Immature natural killer cell (primary cell): ENCODE results near the gene ZNF664. TPM values are rescaled to one million over a fixed set of nuclear protein-coding genes. Genes with fewer than 3 reads are reported as not detected.
A peak's percentile ranks its signal among the peaks of the same experiment; 100 is the strongest.

ENCODE experiments used
- DNase-seq, 3 donors: peaks; one replicate each; pipeline ENCODE4 v3.0.0; 2022; ENCODE audit warnings: mixed read lengths in 1 of 3
- H3K27ac Mint-ChIP-seq, 6 donors: one replicate each; pipeline ENCODE4 v1.8.0; 2020; ENCODE audit warnings: mixed read lengths in 6 of 6, mild to moderate bottlenecking in 5 of 6, inconsistent platforms in 4 of 6, moderate library complexity in 3 of 6
- H3K27me3 Mint-ChIP-seq, 3 donors: one replicate each; pipeline ENCODE4 v1.8.0; 2020 to 2021; ENCODE audit warnings: low read depth in 3 of 3, mild to moderate bottlenecking in 3 of 3, mixed read lengths in 3 of 3, moderate library complexity in 3 of 3, inconsistent platforms in 1 of 3
- H3K36me3 Mint-ChIP-seq, 3 donors: one replicate each; pipeline ENCODE4 v1.8.0; 2020; ENCODE audit warnings: mixed read lengths in 3 of 3, inconsistent platforms in 2 of 3, mild to moderate bottlenecking in 2 of 3
- H3K4me1 Mint-ChIP-seq, 2 donors: one replicate each; pipeline ENCODE4 v1.8.0; 2020; ENCODE audit warnings: inconsistent platforms in 2 of 2, mild to moderate bottlenecking in 2 of 2, mixed read lengths in 2 of 2, moderate library complexity in 1 of 2
- H3K4me3 Mint-ChIP-seq, 5 donors: one replicate each; pipeline ENCODE4 v1.8.0; 2020; ENCODE audit warnings: mild to moderate bottlenecking in 5 of 5, mixed read lengths in 5 of 5, inconsistent platforms in 3 of 5, moderate library complexity in 3 of 5
- H3K9me3 Mint-ChIP-seq, 6 donors: one replicate each; pipeline ENCODE4 v1.8.0; 2020; ENCODE audit warnings: mild to moderate bottlenecking in 6 of 6, mixed read lengths in 6 of 6, inconsistent platforms in 4 of 6, moderate library complexity in 3 of 6
- polyA plus RNA-seq, 3 donors: library from polyadenylated mRNA; unstranded; fragments of 300-500 nt; fragmentation: Illumina TruSeq; gene quantifications; one replicate each; pipeline ENCODE4 v1.2.3, GENCODE V29; 2021

Gene ZNF664
- polyA plus RNA-seq, 3 donors from 2014 or later = 2.1 to 12.9 (median 8.2) TPM

- Mint-ChIP-seq H3K36me3 (no peaks in the 10 kb centered on the region), H3K9me3 (no peaks in the 10 kb centered on the region), H3K27ac (no peak overlapping the region), H3K27me3 (no peaks in the 10 kb centered on the region), H3K4me1 (no peaks in the 10 kb centered on the region), H3K4me3 (no peak overlapping the region)
- DNase-seq = no peak
These were observed 47.5 kb downstream of the ZNF664 start for GRCh38 chr12:124020514-124020949.

- no peak for DNase-seq
- Mint-ChIP-seq H3K36me3 (no peaks in the 10 kb centered on the region), H3K9me3 (no peaks in the 10 kb centered on the region), H3K27ac (no peak overlapping the region), H3K4me1 (no peaks in the 10 kb centered on the region), H3K27me3 (no peaks in the 10 kb centered on the region), H3K4me3 (no peak overlapping the region)
These were observed 48.0 kb downstream of the ZNF664 start for GRCh38 chr12:124021007-124021406.

GRCh38 chr12:124022161-124022560, 49.1 kb downstream of the ZNF664 start:
- no peaks in the 10 kb centered on the region for H3K4me1 Mint-ChIP-seq
- H3K36me3 Mint-ChIP-seq = peaks cover 0 to 1% (median 0%) of the 10 kb centered on the region in 3 donors
- no peak for DNase-seq
- no peaks in the 10 kb centered on the region for H3K27me3 Mint-ChIP-seq
- H3K4me3 Mint-ChIP-seq = no peak overlapping the region
- H3K27ac Mint-ChIP-seq = no peak overlapping the region
- no peaks in the 10 kb centered on the region for H3K9me3 Mint-ChIP-seq

- no peak for DNase-seq
- Mint-ChIP-seq H3K4me3 (no peak overlapping the region), H3K9me3 (no peaks in the 10 kb centered on the region), H3K27me3 (peaks cover 0 to 2% (median 0%) of the 10 kb centered on the region in 3 donors), H3K27ac (no peak overlapping the region), H3K4me1 (no peaks in the 10 kb centered on the region), H3K36me3 (peaks cover 0 to 4% (median 4%) of the 10 kb centered on the region in 3 donors)
These were observed 51.3 kb downstream of the ZNF664 start for GRCh38 chr12:124024263-124024678.

- Mint-ChIP-seq H3K36me3 (peaks cover 0 to 4% (median 4%) of the 10 kb centered on the region in 3 donors), H3K27me3 (peaks cover 0 to 2% (median 0%) of the 10 kb centered on the region in 3 donors), H3K4me1 (no peaks in the 10 kb centered on the region), H3K4me3 (no peak overlapping the region), H3K27ac (peak overlapping the region in 1 of 6 donors; percentile 50), H3K9me3 (no peaks in the 10 kb centered on the region)
- no peak for DNase-seq
These were observed 51.8 kb downstream of the ZNF664 start for GRCh38 chr12:124024776-124025175.

- H3K36me3 Mint-ChIP-seq = peaks cover 0 to 4% (median 4%) of the 10 kb centered on the region in 3 donors
- H3K4me3 Mint-ChIP-seq = no peak overlapping the region
- H3K4me1 Mint-ChIP-seq = no peaks in the 10 kb centered on the region
- no peaks in the 10 kb centered on the region for H3K9me3 Mint-ChIP-seq
- H3K27me3 Mint-ChIP-seq = peaks cover 0 to 3% (median 2%) of the 10 kb centered on the region in 3 donors
- no peak overlapping the region for H3K27ac Mint-ChIP-seq
- DNase-seq = no peak
These were observed 52.6 kb downstream of the ZNF664 start for GRCh38 chr12:124025661-124026060.

GRCh38 chr12:124026755-124027745, 54.0 kb downstream of the ZNF664 start:
- no peak overlapping the region for H3K4me3 Mint-ChIP-seq
- H3K36me3 Mint-ChIP-seq = peaks cover 0 to 4% (median 4%) of the 10 kb centered on the region in 3 donors
- no peak for DNase-seq
- no peaks in the 10 kb centered on the region for H3K9me3 Mint-ChIP-seq
- no peak overlapping the region for H3K27ac Mint-ChIP-seq
- peaks cover 0 to 3% (median 2%) of the 10 kb centered on the region in 3 donors for H3K27me3 Mint-ChIP-seq
- no peaks in the 10 kb centered on the region for H3K4me1 Mint-ChIP-seq

- H3K36me3 Mint-ChIP-seq = peaks cover 0 to 4% (median 4%) of the 10 kb centered on the region in 3 donors
- peaks cover 0 to 3% (median 2%) of the 10 kb centered on the region in 3 donors for H3K27me3 Mint-ChIP-seq
- H3K9me3 Mint-ChIP-seq = no peaks in the 10 kb centered on the region
- no peak overlapping the region for H3K4me3 Mint-ChIP-seq
- no peak overlapping the region for H3K27ac Mint-ChIP-seq
- no peak for DNase-seq
- no peaks in the 10 kb centered on the region for H3K4me1 Mint-ChIP-seq
These were observed 54.9 kb downstream of the ZNF664 start for GRCh38 chr12:124027753-124028554.

GRCh38 chr12:124028555-124028925, 55.5 kb downstream of the ZNF664 start:
- peaks cover 0 to 4% (median 4%) of the 10 kb centered on the region in 3 donors for H3K36me3 Mint-ChIP-seq
- no peak overlapping the region for H3K4me3 Mint-ChIP-seq
- no peaks in the 10 kb centered on the region for H3K9me3 Mint-ChIP-seq
- H3K27ac Mint-ChIP-seq = no peak overlapping the region
- no peaks in the 10 kb centered on the region for H3K4me1 Mint-ChIP-seq
- DNase-seq = no peak
- H3K27me3 Mint-ChIP-seq = peaks cover 0 to 3% (median 2%) of the 10 kb centered on the region in 3 donors

- no peaks in the 10 kb centered on the region for H3K4me1 Mint-ChIP-seq
- no peaks in the 10 kb centered on the region for H3K9me3 Mint-ChIP-seq
- peaks cover 0 to 3% (median 2%) of the 10 kb centered on the region in 3 donors for H3K27me3 Mint-ChIP-seq
- no peak overlapping the region for H3K27ac Mint-ChIP-seq
- DNase-seq = no peak
- H3K4me3 Mint-ChIP-seq = no peak overlapping the region
- peaks cover 0 to 4% (median 4%) of the 10 kb centered on the region in 3 donors for H3K36me3 Mint-ChIP-seq
These were observed 57.0 kb downstream of the ZNF664 start for GRCh38 chr12:124030008-124030407.

- Mint-ChIP-seq H3K4me3 (no peak overlapping the region), H3K9me3 (no peaks in the 10 kb centered on the region), H3K36me3 (peaks cover 0 to 4% (median 4%) of the 10 kb centered on the region in 3 donors)
These were observed 57.5 kb downstream of the ZNF664 start for GRCh38 chr12:124030510-124030909.

GRCh38 chr12:124031058-124031457, 58.0 kb downstream of the ZNF664 start:
- H3K27me3 Mint-ChIP-seq = peaks cover 0 to 5% (median 3%) of the 10 kb centered on the region in 3 donors
- no peak overlapping the region for H3K27ac Mint-ChIP-seq
- DNase-seq = no peak
- H3K4me3 Mint-ChIP-seq = no peak overlapping the region
- no peaks in the 10 kb centered on the region for H3K4me1 Mint-ChIP-seq
- no peaks in the 10 kb centered on the region for H3K9me3 Mint-ChIP-seq
- H3K36me3 Mint-ChIP-seq = peaks cover 0 to 4% (median 4%) of the 10 kb centered on the region in 3 donors

More at GRCh38 chr12:124030510-124030909, 57.5 kb downstream of the ZNF664 start:
- DNase-seq = no peak
- no peaks in the 10 kb centered on the region for H3K4me1 Mint-ChIP-seq
- no peak overlapping the region for H3K27ac Mint-ChIP-seq
- H3K27me3 Mint-ChIP-seq = peaks cover 0 to 3% (median 2%) of the 10 kb centered on the region in 3 donors

GRCh38 chr12:124032265-124032886, 59.4 kb downstream of the ZNF664 start:
- no peaks in the 10 kb centered on the region for H3K4me1 Mint-ChIP-seq
- H3K4me3 Mint-ChIP-seq = no peak overlapping the region
- DNase-seq = peak in 2 of 3 donors; percentile 14 to 17
- no peaks in the 10 kb centered on the region for H3K9me3 Mint-ChIP-seq
- H3K27me3 Mint-ChIP-seq = peaks cover 0 to 9% (median 3%) of the 10 kb centered on the region in 3 donors
- H3K36me3 Mint-ChIP-seq = peaks cover 0 to 3% (median 1%) of the 10 kb centered on the region in 3 donors
- no peak overlapping the region for H3K27ac Mint-ChIP-seq
